Fibroblast of gingiva (primary cell): ENCODE measurements around the gene NOS1.

Experiments used
- DNase-seq: peaks from one replicate; pipeline ENCODE4 v3.0.0-alpha.2; 2011; ENCODE audit warnings: low read depth

NOS1 gene

DNA sequence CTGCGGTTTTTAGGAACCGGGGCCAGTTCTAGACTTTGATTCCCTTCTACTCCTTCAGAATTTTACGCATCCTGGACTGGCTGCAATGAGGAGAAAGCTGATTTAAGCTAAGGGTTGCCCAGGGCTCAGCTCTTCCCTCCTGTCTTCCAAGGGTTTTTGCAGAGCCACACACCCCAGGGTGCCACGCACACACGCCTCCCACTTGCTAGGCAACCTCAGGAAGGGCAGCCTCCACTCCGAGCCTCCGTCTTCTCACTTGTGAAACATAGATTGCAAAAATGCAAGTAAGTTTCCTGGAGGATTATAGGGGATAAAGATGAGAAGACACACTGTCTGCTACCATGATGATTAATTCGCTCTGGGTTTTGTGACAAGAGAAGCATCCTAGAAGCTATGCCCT, 31.7 kb downstream of the NOS1 start:
- DNase-seq: no peak

DNA sequence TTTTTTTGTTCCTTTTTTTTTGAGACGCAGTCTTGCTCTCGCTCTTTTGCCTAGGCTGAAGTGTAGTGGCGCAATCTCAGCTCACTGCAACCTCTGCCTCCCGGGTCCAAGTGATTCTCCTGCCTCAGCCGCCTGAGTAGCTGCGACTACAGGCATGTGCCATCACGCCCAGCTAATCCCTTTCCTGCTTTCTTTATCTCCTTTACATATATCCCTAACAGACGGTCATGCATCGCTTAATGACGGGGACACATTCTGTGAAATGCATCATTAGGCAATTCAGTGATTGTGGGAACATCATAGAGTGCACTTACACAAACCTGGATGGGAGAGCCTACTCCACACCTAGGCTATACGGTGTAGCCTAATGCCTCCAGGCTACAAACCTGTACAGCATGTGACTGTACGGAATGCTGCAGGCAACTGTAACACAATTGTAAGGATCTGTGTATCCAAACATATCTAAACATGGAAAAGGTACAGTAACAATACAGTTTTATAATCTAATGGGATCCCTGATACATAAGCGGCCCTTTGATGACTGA, 32.8 kb downstream of the NOS1 start:
- DNase-seq: no peak

DNA sequence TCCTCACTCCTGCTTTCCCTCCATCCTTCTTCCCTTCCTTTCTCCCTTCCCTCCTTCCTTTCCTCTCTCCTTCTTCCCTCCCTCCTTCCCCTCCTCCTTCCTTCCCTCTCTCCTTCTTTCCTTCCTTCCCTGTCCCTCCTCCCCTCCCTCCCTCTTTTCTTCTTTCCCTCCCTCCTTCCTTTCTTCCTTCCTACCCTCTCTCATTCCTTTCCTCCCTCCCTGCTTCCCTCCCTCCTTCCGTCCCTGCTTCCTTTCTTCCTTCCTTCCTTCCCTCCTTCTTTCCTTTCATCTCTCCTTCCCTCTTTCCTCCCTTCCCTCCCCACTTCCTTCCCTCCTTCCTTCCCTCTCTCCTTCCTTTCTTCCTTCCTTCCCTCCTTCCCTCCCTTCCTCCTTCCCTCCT, 39.0 kb downstream of the NOS1 start:
- DNase-seq: no peak

DNA sequence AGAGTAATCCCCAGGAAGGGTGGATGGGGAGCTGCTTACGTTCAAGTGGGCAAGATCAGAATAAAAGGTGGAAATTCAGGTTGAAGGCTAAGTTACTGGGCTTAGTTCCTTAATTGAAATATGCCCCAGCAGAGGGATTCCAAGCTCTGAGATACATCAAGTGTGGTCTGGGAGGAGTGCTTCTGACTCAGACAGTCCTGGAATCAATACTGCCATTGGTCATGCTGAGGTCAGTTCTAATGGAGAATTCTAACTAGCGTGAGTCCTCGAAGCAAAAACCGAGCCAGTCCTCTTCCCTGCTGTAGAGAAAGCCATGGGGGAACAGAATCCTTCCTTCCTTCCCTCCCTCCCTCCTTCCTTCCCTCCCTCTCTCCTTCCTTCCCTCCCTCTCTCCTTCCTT, 39.9 kb downstream of the NOS1 start:
- no peak for DNase-seq

DNA sequence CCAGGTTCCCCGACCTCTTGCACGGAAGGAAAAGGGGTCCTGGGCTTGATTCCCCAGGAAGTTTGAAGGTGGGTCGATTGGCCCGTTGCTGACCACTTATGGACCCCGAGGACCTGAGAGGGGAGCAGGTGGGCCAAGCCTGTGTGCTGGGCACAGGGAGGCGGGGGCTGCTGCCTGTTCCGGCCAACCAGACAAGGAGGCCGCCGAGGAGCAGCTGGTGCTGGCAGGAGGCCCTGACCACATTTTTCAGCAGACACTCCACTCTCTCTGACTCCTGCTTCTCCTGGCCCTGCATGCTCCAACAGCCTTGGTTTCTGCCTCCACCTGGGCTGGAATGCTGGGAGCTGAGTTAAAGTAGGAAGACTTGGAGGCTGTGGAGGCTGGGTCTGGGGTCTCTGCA, 42.8 kb downstream of the NOS1 start:
- no peak for DNase-seq

DNA sequence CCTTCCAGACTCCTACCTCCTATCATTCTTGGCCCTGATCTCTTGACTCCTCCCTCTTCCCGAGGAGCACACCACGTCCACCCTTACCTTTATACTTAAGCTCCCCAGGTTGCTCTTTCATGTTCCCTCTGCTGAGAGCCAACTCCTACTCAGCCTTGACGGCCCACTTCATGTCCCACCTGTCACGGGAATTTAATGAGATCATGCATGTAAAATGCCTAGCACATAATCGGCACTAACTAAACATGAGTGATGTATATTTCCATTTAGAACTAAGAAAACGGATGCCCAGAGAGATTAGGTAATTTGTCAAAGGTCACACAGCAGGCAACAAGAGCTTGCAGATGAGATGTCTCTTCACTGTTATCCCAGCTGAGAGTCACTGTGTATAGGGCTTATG, 45.1 kb downstream of the NOS1 start:
- DNase-seq: no peak

DNA sequence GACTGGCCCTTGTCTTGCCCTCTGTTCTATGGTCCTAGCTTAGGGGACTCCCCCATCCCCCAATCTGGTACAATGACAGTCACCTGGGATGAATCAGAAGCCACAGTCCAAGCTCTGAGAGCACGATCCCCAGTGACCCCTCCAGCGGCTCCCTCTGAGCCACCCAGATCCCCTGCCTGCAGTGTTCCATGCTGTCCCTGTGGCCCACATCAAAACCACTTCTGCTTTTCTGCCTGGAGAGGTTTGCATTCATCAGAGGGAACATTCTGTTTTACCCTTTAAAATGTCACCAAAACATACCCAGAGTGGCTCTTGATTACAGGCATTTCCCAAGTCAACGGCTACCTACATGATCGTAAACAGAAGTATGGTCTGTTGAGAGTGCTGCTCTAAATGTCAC, 47.5 kb downstream of the NOS1 start:
- no peak for DNase-seq

DNA sequence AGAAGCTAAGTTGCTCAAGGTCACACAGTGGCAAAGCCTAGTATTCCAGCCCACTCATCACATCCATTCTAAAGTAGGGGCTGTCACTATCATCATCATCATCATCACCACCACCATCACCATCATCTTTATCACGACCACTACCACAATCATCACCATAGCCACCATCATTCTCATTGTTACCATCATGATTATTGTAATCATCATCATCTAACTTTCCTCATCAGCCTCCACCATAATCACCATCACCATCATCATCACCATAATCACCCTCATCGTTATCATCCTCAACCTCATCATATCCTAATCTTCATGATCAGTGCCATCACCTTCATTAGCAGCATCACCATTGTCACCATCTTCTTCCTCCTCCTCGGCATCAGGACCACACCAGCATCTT, 48.7 kb downstream of the NOS1 start:
- no peak for DNase-seq

DNA sequence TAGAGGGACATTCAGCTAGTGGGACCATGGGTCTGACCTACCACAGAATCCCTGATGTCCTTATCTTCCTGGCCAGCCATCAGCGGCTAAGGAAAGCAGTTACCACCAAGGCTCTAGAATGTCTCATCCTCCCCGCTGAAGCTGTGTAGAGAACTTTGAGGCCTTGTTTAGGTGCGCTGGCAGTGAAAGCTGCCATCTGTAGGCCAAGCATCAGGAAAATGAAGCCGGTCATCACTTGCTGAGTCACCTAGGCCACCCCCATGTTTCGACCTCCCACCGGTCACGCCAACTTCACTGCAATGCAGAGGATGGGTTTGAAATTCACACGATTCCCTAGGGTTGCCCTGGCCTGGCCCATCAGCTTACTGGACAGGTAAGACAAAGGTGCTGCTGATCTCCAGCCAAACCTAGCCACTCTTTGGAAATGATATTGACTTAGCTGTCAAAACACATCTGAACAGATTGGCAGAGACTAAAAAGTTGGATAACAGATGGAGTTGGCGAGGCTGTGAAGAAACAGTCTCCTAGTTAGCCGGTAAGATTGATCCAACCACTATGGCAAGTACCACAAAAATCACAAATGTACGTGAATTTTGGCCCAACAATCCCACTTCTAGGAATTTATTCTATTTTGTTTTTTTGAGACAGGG, 52.0 kb downstream of the NOS1 start:
- DNase-seq: no peak

DNA sequence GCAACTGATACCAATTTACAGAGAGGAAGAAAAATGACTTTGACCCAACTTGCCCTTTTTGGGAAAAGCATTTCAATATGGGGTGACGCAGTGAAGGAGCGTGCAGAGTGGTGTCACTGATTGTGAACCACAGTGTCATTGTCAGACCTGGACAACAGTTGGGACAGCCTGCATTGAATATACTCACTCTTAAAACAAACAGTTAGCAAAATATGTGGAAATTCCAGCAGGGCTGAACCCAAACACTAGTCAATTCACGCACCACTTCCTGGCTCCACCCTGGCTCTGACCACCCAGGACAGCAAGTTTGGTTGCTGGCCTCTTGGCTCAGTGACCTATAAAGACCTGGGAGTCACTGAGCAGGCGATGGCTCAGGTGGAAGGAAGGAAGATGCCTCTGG, 61.3 kb downstream of the NOS1 start:
- DNase-seq: no peak

DNA sequence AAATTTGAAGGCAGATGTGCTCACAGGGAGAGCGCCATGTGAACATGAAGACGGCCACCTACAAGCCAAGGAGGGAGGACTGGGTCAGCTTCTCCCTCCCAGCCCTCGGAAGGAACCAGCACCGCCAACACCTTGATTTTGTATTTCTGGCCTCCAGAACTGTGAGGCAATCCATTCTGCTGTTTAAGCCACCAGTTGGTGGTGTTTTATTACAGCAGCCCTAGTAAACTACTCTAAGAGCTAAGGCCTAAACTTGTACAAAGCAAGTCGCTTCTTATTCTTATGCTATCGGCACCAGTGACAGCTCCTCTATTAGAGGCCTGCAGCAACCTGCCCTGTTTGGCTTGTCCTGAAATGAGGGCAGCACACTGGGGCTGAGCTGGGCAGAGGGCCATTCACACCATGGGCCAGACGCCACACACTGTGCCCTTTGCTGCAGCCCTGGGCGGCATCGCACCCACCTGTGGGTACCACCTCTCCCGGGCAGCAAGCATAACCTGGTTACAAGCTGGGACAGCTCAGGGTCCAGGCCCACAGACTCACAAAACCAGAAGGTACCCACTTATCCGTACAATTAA, 62.7 kb downstream of the NOS1 start:
- no peak for DNase-seq

DNA sequence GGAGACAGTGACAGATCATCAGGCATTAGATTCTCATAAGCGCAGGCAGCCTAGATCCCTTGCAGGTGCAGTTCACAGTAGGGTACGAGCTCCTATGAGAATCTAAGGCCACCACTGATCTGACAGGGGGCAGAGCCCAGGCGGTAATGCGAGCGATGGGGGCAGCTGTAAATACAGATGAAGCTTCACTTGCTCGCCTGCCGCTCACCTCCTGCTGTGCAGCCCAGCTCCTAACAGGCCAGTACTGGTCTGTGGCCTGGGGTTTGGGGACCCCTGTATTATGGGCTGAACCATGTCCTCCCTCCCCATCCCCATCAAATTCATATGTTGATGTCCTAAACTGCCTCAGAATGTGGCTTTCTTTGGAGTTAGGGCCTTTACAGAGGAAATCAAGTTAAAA, 63.2 kb downstream of the NOS1 start:
- no peak for DNase-seq

DNA sequence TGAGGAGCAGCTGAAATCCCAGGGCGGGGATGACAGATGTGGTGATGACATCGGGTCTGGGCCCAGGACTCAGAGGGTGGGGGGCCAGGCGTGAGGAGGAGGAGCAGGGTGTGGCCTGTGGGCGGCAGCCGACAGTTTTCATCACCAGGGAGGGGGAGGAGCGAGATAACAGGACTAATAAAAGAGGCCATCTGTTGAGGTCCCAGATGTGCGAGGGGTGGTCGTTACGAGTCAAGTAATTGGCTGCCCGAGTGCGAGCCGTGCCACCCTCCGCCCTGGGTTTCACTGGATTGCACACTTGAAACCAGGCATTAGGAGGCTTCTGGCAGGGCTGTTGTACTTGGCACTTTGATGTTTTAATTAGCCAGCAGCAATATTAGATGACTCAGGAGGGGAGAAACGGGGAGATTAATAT, 67.2 kb downstream of the NOS1 start:
- DNase-seq: no peak

DNA sequence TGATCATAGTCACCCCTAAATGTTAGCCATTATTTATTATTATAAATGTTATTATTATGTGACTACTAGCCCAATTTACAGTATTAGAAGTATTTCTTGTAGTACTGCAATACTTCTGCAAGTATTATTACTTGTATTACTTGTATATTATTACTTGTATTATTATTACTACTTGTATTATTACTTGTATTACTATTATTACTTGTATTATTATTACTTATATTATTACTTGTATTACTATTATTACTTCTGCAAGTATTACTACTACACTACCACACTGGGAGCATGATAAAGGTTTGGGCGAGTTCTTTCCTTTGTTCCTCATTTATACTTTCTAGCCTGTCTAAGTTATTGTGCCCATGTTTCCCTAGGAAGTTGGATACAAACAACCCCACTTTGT, 67.9 kb downstream of the NOS1 start:
- DNase-seq: no peak

DNA sequence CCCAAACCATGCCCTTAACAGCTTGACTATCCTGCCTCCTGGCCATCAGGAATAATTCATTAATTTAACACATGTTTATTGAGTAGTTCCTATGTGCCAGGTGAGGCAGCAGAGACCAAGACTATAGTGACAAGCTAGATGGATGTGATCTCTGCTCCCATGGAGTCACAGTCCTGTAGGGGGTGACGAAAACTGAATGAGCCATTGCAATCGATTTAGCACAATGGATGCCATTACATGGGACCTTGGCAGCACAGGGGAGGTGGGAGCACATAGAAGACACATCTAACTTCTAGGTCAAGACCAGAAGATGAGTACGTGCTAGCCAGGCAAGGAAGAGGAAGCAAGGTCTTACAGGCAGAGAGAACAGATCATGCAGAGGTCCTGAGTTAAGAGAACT, 68.7 kb downstream of the NOS1 start:
- DNase-seq: no peak

DNA sequence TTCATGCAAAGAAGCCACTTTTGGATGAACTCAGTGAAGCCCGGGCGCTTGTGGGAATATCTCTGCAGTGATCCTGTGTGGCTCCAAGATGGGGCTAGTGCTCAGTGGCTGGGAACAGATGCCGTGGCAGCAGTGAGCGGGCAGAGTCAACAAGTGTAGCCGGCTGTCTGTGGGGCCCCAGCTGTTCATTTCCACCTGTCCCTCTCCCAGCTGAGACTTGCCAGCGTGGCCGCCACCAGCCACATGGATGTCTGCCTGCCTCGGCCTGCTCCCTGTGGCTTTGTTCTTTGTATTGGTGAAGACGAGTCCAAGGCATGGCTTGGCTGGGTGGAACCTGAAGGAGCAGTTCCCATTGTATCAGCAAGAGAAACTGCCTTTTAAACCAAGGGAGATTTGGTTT, 77.3 kb downstream of the NOS1 start:
- no peak for DNase-seq

DNA sequence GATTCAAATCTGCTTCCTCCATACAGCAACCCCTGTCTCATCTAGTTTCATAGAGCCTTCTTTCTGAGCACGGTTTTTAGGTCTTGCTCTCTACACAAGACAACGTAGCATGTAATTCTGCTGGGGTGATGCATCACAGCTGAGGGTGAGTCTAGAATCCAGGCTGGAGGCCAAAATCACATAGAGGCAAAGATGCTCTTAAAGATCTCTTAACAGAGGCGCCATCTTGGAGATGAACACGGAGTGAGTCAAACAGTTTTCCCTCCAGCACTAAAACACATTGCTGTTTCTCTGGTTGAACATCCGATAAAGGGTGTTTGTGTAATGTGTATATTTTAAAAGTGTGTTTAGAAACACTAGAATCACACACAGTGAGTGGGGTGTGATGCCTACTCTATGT, 78.9 kb downstream of the NOS1 start:
- DNase-seq: no peak

DNA sequence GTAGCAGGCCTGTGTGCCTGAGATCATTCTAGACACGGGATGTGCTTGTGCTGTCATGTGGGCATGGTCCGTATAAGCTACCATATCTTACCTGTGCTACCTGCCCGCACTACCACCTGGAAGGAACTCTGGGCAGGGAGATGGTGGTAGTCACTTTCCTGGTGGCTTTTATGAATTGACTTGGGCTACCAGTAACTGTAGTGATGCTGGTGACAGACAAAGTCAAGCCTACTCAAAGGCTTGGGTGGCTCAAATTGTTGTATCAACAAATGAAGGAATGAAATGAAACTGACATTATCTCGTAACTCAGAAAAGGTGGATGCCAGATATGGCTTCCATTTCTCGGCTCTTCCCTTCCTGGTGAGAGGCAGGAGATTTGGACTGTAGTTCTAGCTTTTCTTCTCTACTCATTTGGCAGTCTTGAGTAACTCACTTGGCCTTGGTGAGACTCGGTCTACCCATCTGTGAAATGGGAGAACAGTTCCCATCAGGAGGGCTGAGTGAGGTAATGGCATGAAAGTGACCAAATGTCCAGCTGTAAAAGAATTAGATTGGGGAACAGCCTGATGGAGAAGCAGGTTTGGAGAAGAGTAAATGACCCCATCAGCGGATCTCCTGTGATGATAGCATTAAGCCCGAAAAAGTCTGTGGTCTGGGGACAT, 81.3 kb downstream of the NOS1 start:
- no peak for DNase-seq

DNA sequence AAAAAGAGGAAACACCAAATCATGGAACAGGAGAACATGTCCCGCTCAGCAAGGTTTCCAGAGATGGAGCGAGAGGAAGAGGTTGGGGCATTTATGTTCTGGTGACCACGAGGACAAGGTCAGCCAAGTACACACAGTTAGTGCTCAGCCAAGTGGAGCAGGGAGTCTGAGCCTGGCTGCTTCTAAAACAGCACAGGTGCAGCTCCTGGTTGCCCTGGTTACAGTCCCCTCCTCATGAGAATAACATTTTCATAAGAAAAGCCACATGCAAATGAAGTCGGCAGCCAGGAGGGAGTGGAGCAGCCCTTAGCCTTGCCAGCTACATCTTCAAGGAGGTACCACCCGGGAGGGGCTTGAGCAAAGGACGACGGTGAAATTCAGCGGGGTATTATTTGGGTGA, 81.8 kb downstream of the NOS1 start:
- no peak for DNase-seq

DNA sequence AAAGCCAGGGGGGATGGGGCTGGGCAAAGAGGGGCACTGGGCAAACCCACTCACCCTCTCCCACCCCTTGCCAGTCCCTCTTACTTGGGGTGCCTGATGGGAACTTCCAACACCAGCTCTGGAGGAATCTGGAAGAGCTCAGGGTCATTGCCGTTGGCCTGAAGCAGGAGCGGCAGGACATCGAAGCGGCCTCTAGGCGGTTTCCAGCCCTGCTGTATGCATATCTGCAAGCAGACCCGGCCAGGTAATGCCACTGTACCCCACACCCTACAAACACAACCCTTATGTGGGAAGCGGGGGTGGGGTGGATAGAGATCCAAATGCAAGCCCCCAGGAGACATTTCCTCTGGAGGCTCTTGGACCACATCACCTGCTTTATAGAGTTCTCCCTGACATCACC, 83.6 kb downstream of the NOS1 start:
- no peak for DNase-seq

DNA sequence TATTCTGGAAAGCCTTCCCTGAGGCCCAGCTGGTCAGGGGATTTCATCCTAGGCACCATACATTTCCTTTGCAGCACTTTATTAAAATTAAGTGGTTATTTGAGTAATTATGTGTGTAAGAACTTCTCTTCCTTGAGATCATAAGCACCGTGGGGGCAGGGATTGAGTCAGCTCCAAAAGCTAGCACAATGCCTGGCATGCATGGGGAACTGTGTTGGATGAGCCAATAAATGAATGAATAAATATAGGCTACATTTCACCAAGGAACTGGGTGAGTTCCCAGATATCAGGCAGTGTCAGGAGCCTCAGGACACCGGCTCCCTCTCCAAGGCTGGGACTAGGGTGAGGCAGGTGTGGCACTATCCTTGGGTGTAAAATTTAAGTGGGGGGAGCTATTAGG, 88.3 kb downstream of the NOS1 start:
- no peak for DNase-seq

DNA sequence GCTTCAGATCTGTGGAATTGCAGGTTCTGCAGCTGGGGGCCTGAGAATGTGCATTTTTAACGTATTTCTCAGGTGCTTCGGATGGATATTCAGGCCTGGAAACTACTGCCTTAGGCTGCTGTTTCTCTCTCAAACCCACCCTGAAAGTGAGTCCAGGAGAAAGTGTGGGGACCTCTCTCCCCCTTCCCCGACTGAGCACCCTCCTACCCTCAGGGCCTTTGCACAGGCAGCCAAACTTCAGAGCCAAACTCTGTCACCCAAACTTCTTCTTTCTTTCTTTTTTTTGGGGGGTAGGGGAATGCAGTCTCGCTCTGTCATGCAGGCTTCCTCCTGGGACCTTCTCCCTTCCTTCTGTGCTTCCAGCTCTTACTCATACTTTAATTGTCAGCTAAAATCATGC, 88.7 kb downstream of the NOS1 start:
- DNase-seq: no peak

DNA sequence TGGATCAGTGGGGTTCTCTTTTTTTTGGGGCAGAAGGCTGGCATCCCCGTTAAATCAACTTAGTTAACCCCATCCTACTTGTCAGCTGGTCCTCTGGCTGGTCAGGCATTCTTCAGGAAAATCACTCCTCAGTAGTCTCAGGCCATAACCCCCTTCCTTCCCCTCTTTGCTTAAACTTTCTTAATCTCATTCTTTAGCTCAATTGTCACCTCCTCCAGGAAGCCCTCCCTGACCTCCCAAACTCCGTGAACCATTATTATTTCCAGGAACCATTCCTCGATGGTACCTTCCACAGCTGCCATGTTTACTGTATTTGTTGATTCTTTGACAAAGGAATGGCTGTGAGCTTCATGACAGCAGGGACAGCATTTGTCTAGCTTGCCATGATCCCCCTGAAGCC, 98.7 kb downstream of the NOS1 start:
- DNase-seq: no peak

DNA sequence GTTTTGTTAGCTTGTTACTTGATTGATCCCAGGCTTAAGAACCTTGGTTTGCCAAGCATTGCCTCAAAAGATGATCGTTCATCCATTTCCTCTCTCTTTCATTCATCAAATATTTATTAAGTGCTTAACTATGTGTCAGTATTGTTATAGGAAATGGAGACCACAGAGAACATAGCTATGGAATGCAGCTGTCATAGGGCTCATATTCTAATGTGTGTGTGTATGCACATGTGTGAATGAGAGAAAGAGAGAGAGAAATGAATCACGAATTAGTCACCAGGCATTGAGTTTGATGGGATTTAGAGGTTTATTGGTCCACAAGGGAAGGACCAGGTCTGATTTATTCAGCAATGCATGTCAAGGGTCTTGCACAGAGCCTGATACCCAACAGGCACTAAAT, 100.2 kb downstream of the NOS1 start:
- no peak for DNase-seq
